Measurements from ENCODE around the gene CLEC1A. TPM values are rescaled to one million over a fixed set of nuclear protein-coding genes. Genes with fewer than 3 reads are reported as not detected.
A peak's percentile ranks its signal among the peaks of the same experiment; 100 is the strongest.

CLEC1A gene
- total and polyA plus RNA-seq, 2 of the 13 experiments (the other 11 are each of a cell fraction or from before 2014, with no cell fraction given), result not detected

DNA sequence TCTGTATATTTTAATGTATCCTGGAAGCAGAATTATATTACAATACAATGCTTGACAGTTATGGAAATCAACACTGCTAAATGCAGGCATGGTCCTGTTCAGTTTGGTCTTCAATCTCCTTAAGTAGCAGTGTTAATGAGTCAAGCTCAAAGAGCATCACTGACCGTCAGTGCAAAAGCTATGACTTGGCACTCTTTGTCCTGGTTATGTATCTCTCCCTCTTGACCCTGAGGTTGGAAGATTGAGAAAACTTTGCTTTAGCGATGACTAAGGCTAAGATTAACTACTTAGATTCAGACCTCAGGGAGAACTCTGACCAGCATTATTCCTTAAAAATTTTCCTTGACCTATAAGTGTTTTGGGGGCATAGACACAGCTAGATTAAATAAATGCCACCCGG lies 20.3 kb upstream of the CLEC1A start:
- CTCF ChIA-PET (ENCODE audit: low intra/inter-chr PET ratio, low total read pairs), result no interaction called here
- Histone ChIP-seq H3K27me3 (ENCODE audit: control insufficient read depth in 1 of 2, insufficient read depth in 2 of 2, low read length in 2 of 2) (peaks cover 0 to 4% of the 10 kb centered on the region in 2 experiments; a peak in 2 of 5 replicates), H3K36me3 (replicated peaks in 1 of 2; ENCODE audit: control insufficient read depth in 1 of 2, insufficient read depth in 2 of 2, low read length in 2 of 2) (no peaks in the 10 kb centered on the region), H3K79me2 (ENCODE audit: insufficient read depth, low read length) (no peaks in the 10 kb centered on the region), H3K9ac (ENCODE audit: insufficient read depth, low read depth, low read length) (no peak overlapping the region), H3K4me3 (replicated peaks in 1 of 3; ENCODE audit: insufficient read depth in 1 of 3, low read depth in 2 of 3, low read length in 3 of 3) (no peak overlapping the region), H3K27ac (ENCODE audit: extremely low read length, insufficient read depth, low read length) (no peak overlapping the region), H3K9me3 (ENCODE audit: low read length) (no peaks in the 10 kb centered on the region), H2AFZ (ENCODE audit: low read length) (no peak overlapping the region), H4K20me1 (ENCODE audit: insufficient read depth, low read length) (no peaks in the 10 kb centered on the region), H3K4me2 (ENCODE audit: low read depth, low read length) (no peak overlapping the region), H3K4me1 (ENCODE audit: insufficient read depth, low read length) (peaks cover 8% of the 10 kb centered on the region)
- WGBS (ENCODE audit: low lambda C conversion rate), result 22% methylated on average over 3 of the region's 3 CpGs
- DNase-seq (ENCODE audit: low spot score) (no peak), FAIRE-seq (no peak), ATAC-seq (no peak)
- in situ Hi-C loops (cut with HindIII; ENCODE audit: extremely low pct_ligation_motif_present, low pct_unique_long_range_greater_than_20kb) (no loop called here), intact Hi-C loops (cut with micrococcal nuclease; ENCODE audit: unreplicated experiment) (no loop called here)
- no TSS peak for BruUV-seq (replicated peaks)
- no peak for TF ChIP-seq SOX13 (IDR thresholded peaks at IDR 0.05)
- no peak for TF ChIP-seq SOX13 (CRISPR knock-in tag; conservative IDR thresholded peaks at IDR 0.05 in 1 of 2, IDR thresholded peaks at IDR 0.05 in 1 of 2)
- TF ChIP-seq ZKSCAN1 (IDR thresholded peaks at IDR 0.05; ENCODE audit: low read length), result no peak
- POLR2A ChIA-PET, result no interaction called here

DNA sequence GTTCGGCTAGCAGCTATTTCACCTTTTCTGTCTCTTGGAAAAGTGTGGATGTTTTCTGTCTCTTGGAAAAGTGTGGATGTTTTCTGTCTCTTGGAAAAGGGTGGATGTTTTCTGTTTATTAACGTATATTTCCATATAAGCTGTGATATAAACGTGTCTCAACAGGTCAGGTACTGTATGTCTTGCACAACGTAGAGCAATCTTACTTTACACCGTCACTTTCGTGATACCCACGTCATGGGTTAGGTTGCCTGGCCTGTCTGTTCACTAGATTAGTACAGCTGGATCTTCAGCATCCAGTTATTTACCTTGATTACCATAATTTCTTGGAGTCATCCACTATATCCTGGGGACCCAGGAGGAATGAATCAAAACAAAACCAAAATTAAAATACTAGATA lies 17.1 kb upstream of the CLEC1A start:
- Histone ChIP-seq H3K4me1 (ENCODE audit: insufficient read depth, low read length) (no peaks in the 10 kb centered on the region), H3K79me2 (ENCODE audit: insufficient read depth, low read length) (no peaks in the 10 kb centered on the region), H3K27ac (ENCODE audit: extremely low read length, insufficient read depth, low read length) (no peak overlapping the region), H2AFZ (ENCODE audit: low read length) (no peak overlapping the region), H4K20me1 (ENCODE audit: insufficient read depth, low read length) (no peaks in the 10 kb centered on the region), H3K9me3 (ENCODE audit: low read length) (no peaks in the 10 kb centered on the region), H3K36me3 (replicated peaks in 1 of 2; ENCODE audit: control insufficient read depth in 1 of 2, insufficient read depth in 2 of 2, low read length in 2 of 2) (no peaks in the 10 kb centered on the region), H3K27me3 (ENCODE audit: control insufficient read depth in 1 of 2, insufficient read depth in 2 of 2, low read length in 2 of 2) (peaks cover 0 to 4% of the 10 kb centered on the region in 2 experiments; a peak in 2 of 5 replicates), H3K4me3 (replicated peaks in 1 of 3; ENCODE audit: insufficient read depth in 1 of 3, low read depth in 2 of 3, low read length in 3 of 3) (no peak overlapping the region), H3K4me2 (ENCODE audit: low read depth, low read length) (no peak overlapping the region), H3K9ac (ENCODE audit: insufficient read depth, low read depth, low read length) (no peak overlapping the region)
- intact Hi-C loops (cut with micrococcal nuclease; ENCODE audit: unreplicated experiment), result no loop called here
- in situ Hi-C loops (cut with HindIII; ENCODE audit: extremely low pct_ligation_motif_present, low pct_unique_long_range_greater_than_20kb), result no loop called here
- no peak for ATAC-seq
- ChIA-PET POLR2A (no interaction called here), CTCF (ENCODE audit: low intra/inter-chr PET ratio, low total read pairs) (no interaction called here)
- no TSS peak for BruUV-seq (replicated peaks)
- WGBS (ENCODE audit: low lambda C conversion rate), result 5% methylated on average over 7 of the region's 7 CpGs
- FAIRE-seq, result no peak
- no peak for DNase-seq (ENCODE audit: low spot score)
- TF ChIP-seq CREB1 (IDR thresholded peaks at IDR 0.05) (peak; percentile 46; the same call in 1 of the 2 replicates), CREB1 (CRISPR knock-in tag; IDR thresholded peaks at IDR 0.05) (no peak), LCORL (IDR thresholded peaks at IDR 0.05) (no peak), LCORL (CRISPR knock-in tag; IDR thresholded peaks at IDR 0.05) (no peak)
